GM12891 (cell line): ENCODE results near the gene UBXN2A. TPM values are rescaled to one million over a fixed set of nuclear protein-coding genes. Genes with fewer than 3 reads are reported as not detected.

Experiments used
- DNase-seq: peaks from one replicate; pipeline ENCODE4 v3.0.0; 2011; ENCODE audit warnings: low spot score; ENCODE audit not compliant: insufficient read length
- FAIRE-seq: peaks from 2 replicates; lab custom pipeline; 2011; peaks lifted over from hg19 to GRCh38; lab: Jason Lieb, UNC
- PAX5 ChIP-seq: IDR thresholded peaks from 2 replicates; pipeline ENCODE4 v1.6.1; 2011; ENCODE audit warnings: low read length, moderate library complexity, mild to moderate bottlenecking; ENCODE audit not compliant: insufficient read depth, severe bottlenecking
- POLR2A ChIP-seq: IDR thresholded peaks from 2 replicates; pipeline ENCODE4 v1.6.1; 2011; ENCODE audit warnings: low read depth, low read length, control low read depth
- POLR2AphosphoS5 ChIP-seq: IDR thresholded peaks from 2 replicates; pipeline ENCODE4 v1.6.1; 2011; ENCODE audit warnings: low read depth, low read length, control low read depth
- POU2F2 ChIP-seq: IDR thresholded peaks from 2 replicates; pipeline ENCODE4 v1.6.1; 2011; ENCODE audit warnings: low read depth, mild to moderate bottlenecking, control low read depth, low read length, moderate library complexity
- SPI1 ChIP-seq: IDR thresholded peaks from 2 replicates; pipeline ENCODE4 v1.6.1; 2011; ENCODE audit warnings: low read depth, low read length, control low read depth
- TAF1 ChIP-seq: IDR thresholded peaks from 2 replicates; pipeline ENCODE4 v1.6.1; 2011; ENCODE audit warnings: low read depth, low read length, control low read depth
- polyA plus RNA-seq: library from polyadenylated mRNA; unstranded; fragments of >200 nt; gene quantifications from one replicate; pipeline ENCODE4 v1.2.1, GENCODE V29; 2012; ENCODE audit warnings: low read depth, missing spikeins, inconsistent platforms; ENCODE audit not compliant: missing spikeins

Gene UBXN2A
- 6.9 TPM for polyA plus RNA-seq

GRCh38 chr2:23939987-23940717 is at the start of gene UBXN2A:
Gene UBXN2A, plus strand, starts transcription at chr2:23940463. Its CDS starts 17,852 bp downstream, at chr2:23958315.
- TF ChIP-seq SPI1 (no peak), POLR2A (peak; percentile 62), POLR2AphosphoS5 (peak; percentile 69), TAF1 (peak; percentile 62), POU2F2 (no peak)
- peak; percentile 79 for DNase-seq
- peak; percentile 85 for FAIRE-seq

- no peak for TF ChIP-seq SPI1
- no peak for TF ChIP-seq TAF1
- no peak for TF ChIP-seq PAX5
- TF ChIP-seq POU2F2 = no peak
- TF ChIP-seq POLR2A = no peak
- no peak for TF ChIP-seq POLR2AphosphoS5
- DNase-seq (no peak), FAIRE-seq (no peak)
Observed at GRCh38 chr2:23900133-23900532, 40.1 kb upstream of the UBXN2A start.

- FAIRE-seq (no peak), DNase-seq (no peak)
- TF ChIP-seq TAF1 = no peak
- no peak for TF ChIP-seq POLR2A
- TF ChIP-seq SPI1 = no peak
- no peak for TF ChIP-seq POU2F2
- TF ChIP-seq POLR2AphosphoS5 = no peak
- no peak for TF ChIP-seq PAX5
Observed at GRCh38 chr2:23900541-23901322, 39.5 kb upstream of the UBXN2A start.

GRCh38 chr2:23901966-23902846 is 38.1 kb upstream of the UBXN2A start:
- FAIRE-seq (no peak), DNase-seq (no peak)
- TF ChIP-seq POLR2AphosphoS5 = no peak
- no peak for TF ChIP-seq POLR2A
- TF ChIP-seq POU2F2 = no peak
- TF ChIP-seq SPI1 = no peak
- no peak for TF ChIP-seq PAX5
- TF ChIP-seq TAF1 = no peak

- TF ChIP-seq POU2F2 = no peak
- no peak for TF ChIP-seq POLR2AphosphoS5
- no peak for TF ChIP-seq PAX5
- no peak for TF ChIP-seq SPI1
- no peak for TF ChIP-seq TAF1
- TF ChIP-seq POLR2A = no peak
- FAIRE-seq (no peak), DNase-seq (no peak)
Observed at GRCh38 chr2:23903034-23903433, 37.2 kb upstream of the UBXN2A start.

GRCh38 chr2:23904215-23904614 is 36.0 kb upstream of the UBXN2A start:
- TF ChIP-seq POU2F2 (no peak), TAF1 (no peak), PAX5 (no peak), SPI1 (no peak), POLR2AphosphoS5 (no peak), POLR2A (no peak)
- DNase-seq = no peak
- FAIRE-seq = no peak

GRCh38 chr2:23904692-23905091 is 35.6 kb upstream of the UBXN2A start:
- no peak for TF ChIP-seq PAX5
- TF ChIP-seq SPI1 = no peak
- TF ChIP-seq TAF1 = no peak
- no peak for TF ChIP-seq POLR2A
- TF ChIP-seq POLR2AphosphoS5 = no peak
- no peak for TF ChIP-seq POU2F2
- DNase-seq = no peak
- no peak for FAIRE-seq

- TF ChIP-seq POLR2A (no peak), TAF1 (no peak), POU2F2 (no peak), POLR2AphosphoS5 (no peak), PAX5 (no peak), SPI1 (no peak)
- no peak for DNase-seq
- FAIRE-seq = no peak
Observed at GRCh38 chr2:23905155-23905554, 35.1 kb upstream of the UBXN2A start.
